Activated T-cell treated with anti-CD3 and anti-CD28 coated beads for 1 hour (primary cell): ENCODE data around the gene MED17.

Experiments
- DNase-seq: peaks from one replicate; pipeline ENCODE4 v3.0.0-alpha.2; 2020; ENCODE audit warnings: low read depth

MED17 gene

DNA sequence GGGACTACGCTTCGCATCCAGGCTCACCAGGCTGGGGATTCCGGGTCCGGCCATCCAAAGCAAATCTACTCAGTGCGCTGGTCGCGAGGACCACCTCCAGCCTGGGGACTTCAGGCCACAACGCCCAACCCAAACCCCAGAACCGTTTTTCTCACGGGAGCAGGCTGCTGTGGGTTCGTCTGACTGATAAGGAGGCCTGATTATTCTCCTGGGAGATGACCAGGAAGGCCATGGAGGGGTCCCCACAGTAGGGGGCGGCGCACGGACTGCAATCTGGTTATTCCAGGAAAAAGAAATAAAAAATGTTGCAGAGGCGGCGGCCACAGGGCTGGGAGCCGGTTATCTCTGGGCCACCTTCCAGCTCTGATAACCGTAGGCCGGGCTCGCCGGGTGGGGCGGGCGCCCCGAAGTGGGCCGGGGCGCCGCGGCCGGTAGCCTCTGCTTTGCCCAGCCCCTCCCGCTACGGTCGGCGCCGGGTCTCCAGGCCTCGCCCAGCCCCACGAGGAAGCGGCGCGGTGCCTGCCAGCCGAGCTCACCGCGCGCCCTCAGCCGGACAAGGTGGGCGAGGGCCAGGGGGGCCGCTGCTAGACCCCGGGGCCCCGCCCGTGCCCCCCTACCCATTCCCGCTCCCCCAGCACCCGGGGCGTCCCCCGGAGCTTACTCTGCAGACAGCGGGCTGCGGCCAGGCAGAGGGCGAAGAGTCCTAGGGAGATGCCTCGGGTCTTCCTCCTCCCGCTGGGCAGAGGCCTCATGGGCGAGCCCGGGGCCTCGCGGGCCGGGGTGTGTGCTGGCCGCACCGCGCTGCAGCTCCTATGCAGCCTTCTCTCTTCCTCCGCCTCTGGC is 65.9 kb downstream of the MED17 start:
- no peak for DNase-seq

GRCh38 chr11:93850594-93851018 is 66.5 kb downstream of the MED17 start, which contains the start of gene VSTM5:
Gene VSTM5 (minus strand): TSS chr11:93850618. CDS start chr11:93850502, 116 bp downstream.
- DNase-seq: no peak

DNA sequence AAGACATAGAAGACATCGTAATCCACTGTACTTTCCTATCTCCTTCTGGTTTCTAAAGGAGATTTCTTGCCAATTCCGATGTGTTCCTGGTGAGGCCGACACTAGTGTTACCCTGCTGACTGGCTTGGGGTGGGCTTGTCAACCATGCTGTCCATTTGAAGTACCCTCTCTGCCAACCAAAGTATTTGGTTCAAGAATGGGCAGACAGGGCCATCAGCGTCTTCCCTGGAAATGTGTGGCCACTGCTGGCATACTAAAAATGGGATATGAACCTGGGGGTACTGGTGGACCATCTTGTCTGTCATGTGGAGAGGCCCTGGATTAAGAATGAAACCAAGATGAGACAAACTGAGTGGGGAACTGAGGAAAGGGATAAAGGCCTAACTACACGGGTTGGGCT is 68.2 kb downstream of the MED17 start:
- DNase-seq: no peak

DNA sequence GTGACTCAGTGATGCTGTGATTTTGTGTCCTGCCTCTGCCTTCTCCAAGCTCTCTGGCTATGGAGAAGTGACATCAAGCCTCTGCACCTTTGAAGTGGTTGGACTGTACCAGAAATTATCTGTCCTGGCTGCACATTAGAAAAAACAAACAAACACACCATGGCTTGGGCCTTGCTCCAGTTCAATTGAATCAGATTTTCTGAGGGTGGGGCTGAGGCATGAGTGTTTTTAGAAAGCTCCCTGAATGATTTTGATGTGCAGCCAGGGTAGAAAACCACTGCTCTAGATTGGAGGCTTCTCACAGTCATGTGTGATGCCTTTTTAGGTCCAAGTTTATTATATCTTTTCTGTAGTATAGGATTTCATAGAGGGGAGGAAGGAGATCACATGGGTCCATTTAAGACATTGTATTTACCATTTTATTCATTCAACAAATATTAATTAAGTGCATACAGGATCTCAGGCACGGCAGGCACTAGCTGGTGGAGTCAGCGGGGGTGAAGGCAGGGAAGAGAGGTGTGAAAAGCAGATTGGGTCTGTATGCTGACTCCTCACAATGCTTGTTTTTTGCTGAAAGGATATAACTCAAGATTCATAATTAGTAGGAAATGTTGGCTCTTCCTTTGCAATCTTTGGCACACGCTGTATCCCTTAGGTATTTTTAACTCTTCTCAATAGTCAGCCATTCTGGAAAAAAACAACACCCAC is 73.5 kb downstream of the MED17 start:
- no peak for DNase-seq

DNA sequence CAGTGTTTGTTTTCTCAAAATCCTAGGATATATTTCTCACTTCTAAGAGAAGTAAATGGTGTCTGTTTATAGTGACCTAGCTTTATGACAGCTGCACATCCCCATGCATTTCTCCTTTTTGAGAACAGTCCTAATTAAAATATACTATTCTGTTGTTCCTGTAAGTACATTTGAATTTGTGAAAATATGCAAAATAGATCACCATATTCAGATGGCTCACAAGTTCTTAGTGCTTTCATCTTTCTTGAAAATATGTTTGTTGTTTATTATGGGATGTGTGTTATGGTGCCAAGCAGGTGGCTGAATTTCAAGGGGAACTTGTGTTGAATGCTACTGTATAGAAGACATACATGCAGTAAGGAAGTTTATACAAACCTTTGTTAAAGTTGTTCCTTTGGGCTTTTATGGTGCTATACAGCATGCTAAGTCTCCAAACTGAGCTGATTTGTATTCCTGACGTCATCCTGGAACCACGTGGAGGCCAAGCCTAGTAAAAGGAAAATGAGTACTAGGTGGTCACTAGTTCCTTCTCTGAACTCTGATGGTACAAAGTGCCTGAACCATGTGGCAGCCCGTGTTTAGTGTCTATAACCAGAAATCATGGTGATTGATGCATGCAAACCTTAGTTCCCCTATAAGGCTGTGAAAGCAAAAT is 74.2 kb downstream of the MED17 start:
- no peak for DNase-seq

DNA sequence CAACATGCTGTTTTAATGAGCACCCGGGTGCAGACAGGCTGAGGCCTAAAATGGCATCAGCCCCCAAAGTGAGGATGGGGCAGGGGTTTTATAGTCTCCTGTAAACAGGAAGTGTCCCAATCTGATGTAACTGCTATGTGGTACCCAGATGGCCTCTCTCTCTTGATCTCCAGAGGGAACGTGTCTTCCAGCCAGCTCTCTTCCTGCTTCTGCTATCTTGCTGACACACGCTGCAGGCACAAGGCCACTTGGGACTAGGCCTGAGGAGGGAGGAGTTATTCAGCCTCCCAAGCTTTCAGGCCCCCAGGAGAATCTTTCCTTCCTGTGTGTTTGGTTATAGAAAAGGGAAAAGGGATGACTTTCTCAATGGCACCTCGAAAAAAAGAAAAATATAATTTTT is 77.7 kb downstream of the MED17 start:
- DNase-seq: no peak
